ENCODE data around the gene ADGRE3.

ADGRE3 gene

DNA sequence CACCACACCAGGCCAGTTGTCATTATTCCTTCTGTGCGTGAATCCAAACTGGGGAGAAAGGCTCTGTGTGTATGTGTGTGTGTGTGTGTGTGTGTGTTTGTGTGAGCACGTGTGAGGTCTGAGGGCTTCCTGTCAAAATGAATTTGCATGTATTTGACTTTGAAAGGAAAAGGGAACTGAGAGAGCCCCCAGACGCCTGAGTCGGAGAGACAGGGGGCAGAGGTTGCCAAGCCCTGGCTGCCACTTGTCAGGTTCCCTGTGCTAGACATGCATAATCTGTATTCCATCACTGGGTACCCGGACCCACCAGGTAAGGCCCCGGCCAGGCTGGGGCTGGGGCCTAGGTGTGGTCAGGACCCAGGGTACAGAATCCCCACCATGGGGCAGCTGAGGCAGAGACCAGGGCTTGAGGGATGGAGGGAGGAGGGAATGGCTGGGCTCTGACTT, 91.7 kb downstream of the ADGRE3 start, which contains the start of gene CLEC17A:
CLEC17A (plus strand) TSS at position 191 of the 447 bp plus-strand sequence; CDS start at position 268, 77 bp downstream.
- Histone ChIP-seq H3K4me2 (ENCODE audit: low read length) (peak within 1 kb of the TSS; percentile 56), H3K36me3 (ENCODE audit: insufficient read depth, low read length) (peaks cover 4% of the 10 kb centered on the region), H3K4me3 (ENCODE audit: low read depth, low read length, poor library complexity, severe bottlenecking) (peak within 1 kb of the TSS; percentile 66), H3F3A (ENCODE audit: insufficient read depth, low read length) (no peaks in the 10 kb centered on the region), H3K9me3 (ENCODE audit: low read length) (no peaks in the 10 kb centered on the region), H3K9me2 (ENCODE audit: low read depth, low read length) (no peaks in the 10 kb centered on the region), H3K27ac (ENCODE audit: low read depth, low read length, poor library complexity, severe bottlenecking) (peak within 1 kb of the TSS; percentile 85), H4K20me1 (ENCODE audit: insufficient read depth, low read length) (no peaks in the 10 kb centered on the region), H3K79me2 (ENCODE audit: insufficient read depth, low read length) (peaks cover 8% of the 10 kb centered on the region; the same call in 1 of the 2 replicates), H3K9ac (ENCODE audit: low read length) (peak within 1 kb of the TSS; percentile 77), H2AFZ (ENCODE audit: low read length) (no peak within 1 kb of the TSS), H3K4me1 (ENCODE audit: insufficient read depth, low read length, severe bottlenecking) (peaks cover 21% of the 10 kb centered on the region), H3K27me3 (ENCODE audit: insufficient read depth, low read length) (no peaks in the 10 kb centered on the region)
- TF ChIP-seq, protein P1, sequence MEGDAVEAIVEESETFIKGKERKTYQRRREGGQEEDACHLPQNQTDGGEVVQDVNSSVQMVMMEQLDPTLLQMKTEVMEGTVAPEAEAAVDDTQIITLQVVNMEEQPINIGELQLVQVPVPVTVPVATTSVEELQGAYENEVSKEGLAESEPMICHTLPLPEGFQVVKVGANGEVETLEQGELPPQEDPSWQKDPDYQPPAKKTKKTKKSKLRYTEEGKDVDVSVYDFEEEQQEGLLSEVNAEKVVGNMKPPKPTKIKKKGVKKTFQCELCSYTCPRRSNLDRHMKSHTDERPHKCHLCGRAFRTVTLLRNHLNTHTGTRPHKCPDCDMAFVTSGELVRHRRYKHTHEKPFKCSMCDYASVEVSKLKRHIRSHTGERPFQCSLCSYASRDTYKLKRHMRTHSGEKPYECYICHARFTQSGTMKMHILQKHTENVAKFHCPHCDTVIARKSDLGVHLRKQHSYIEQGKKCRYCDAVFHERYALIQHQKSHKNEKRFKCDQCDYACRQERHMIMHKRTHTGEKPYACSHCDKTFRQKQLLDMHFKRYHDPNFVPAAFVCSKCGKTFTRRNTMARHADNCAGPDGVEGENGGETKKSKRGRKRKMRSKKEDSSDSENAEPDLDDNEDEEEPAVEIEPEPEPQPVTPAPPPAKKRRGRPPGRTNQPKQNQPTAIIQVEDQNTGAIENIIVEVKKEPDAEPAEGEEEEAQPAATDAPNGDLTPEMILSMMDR (IDR thresholded peaks at IDR 0.05; ENCODE audit: low read length), result no peak
- no peak for TF ChIP-seq EZH2 (IDR thresholded peaks at IDR 0.05; ENCODE audit: borderline replicate concordance, low read length)

DNA sequence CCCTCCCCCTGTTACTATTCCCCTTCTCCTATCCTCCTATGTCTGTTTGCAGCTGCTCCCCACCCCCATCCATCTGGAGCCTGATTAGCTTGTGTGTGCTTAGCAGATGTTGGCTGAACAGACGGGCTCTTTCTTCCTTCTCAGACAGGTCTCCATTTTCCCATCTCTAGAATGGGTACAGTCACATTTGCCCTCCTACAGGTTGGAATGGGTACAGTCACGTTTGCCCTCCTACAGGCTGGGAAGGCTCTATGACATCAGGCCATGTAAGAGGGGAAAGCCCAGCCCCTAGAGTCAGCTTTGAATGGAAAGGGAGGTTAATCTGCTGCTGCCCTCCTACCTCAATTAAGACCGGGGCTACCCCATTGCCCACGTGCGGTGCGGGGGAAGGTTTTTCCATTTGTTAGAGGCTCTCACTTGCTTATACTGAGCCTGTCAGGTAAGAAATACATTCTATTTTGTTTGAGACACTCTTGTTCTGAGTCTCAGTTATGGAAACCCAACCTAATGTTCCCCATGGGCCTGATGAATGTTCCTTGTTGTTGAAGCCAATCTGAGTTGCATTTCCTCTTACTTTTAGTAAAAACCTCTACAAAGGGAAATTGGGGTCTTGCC, 93.9 kb downstream of the ADGRE3 start:
- no peak overlapping the region for H3K4me2 ChIP-seq (ENCODE audit: low read length)
- H3K27me3 ChIP-seq (ENCODE audit: insufficient read depth, low read length), result no peaks in the 10 kb centered on the region
- H3K36me3 ChIP-seq (ENCODE audit: insufficient read depth, low read length), result no peaks in the 10 kb centered on the region; the same call in 1 of the 2 replicates
- TF ChIP-seq EZH2 (IDR thresholded peaks at IDR 0.05; ENCODE audit: borderline replicate concordance, low read length), result no peak
- TF ChIP-seq, protein P1 (IDR thresholded peaks at IDR 0.05; ENCODE audit: low read length), result peak; percentile 30; the same call in 1 of the 2 replicates
- no peaks in the 10 kb centered on the region for H3F3A ChIP-seq (ENCODE audit: insufficient read depth, low read length)
- no peaks in the 10 kb centered on the region for H3K9me3 ChIP-seq (ENCODE audit: low read length)
- no peaks in the 10 kb centered on the region for H4K20me1 ChIP-seq (ENCODE audit: insufficient read depth, low read length)
- H3K79me2 ChIP-seq (ENCODE audit: insufficient read depth, low read length), result peaks cover 8% of the 10 kb centered on the region; the same call in 1 of the 2 replicates
- no peak overlapping the region for H3K9ac ChIP-seq (ENCODE audit: low read length)
- peak overlapping the region; percentile 85 for H3K27ac ChIP-seq (ENCODE audit: low read depth, low read length, poor library complexity, severe bottlenecking)
- no peak overlapping the region; the same call in 1 of the 2 replicates for H2AFZ ChIP-seq (ENCODE audit: low read length)
- no peak overlapping the region for H3K4me3 ChIP-seq (ENCODE audit: low read depth, low read length, poor library complexity, severe bottlenecking)
- H3K9me2 ChIP-seq (ENCODE audit: low read depth, low read length), result no peaks in the 10 kb centered on the region
- H3K4me1 ChIP-seq (ENCODE audit: insufficient read depth, low read length, severe bottlenecking), result peaks cover 30% of the 10 kb centered on the region

GRCh38 chr19:14577885-14578427, 96.7 kb downstream of the ADGRE3 start:
- no peak for TF ChIP-seq EZH2 (IDR thresholded peaks at IDR 0.05; ENCODE audit: borderline replicate concordance, low read length)
- TF ChIP-seq, protein P1 (IDR thresholded peaks at IDR 0.05; ENCODE audit: low read length), result no peak
- H2AFZ ChIP-seq (ENCODE audit: low read length), result no peak overlapping the region
- H3K36me3 ChIP-seq (ENCODE audit: insufficient read depth, low read length), result no peaks in the 10 kb centered on the region
- H3K9me3 ChIP-seq (ENCODE audit: low read length), result no peaks in the 10 kb centered on the region
- peak overlapping the region; percentile 76 for H3K27ac ChIP-seq (ENCODE audit: low read depth, low read length, poor library complexity, severe bottlenecking)
- no peaks in the 10 kb centered on the region for H3F3A ChIP-seq (ENCODE audit: insufficient read depth, low read length)
- H3K9ac ChIP-seq (ENCODE audit: low read length), result no peak overlapping the region
- no peaks in the 10 kb centered on the region for H3K9me2 ChIP-seq (ENCODE audit: low read depth, low read length)
- H3K4me3 ChIP-seq (ENCODE audit: low read depth, low read length, poor library complexity, severe bottlenecking), result no peak overlapping the region
- no peaks in the 10 kb centered on the region for H3K27me3 ChIP-seq (ENCODE audit: insufficient read depth, low read length)
- no peak overlapping the region for H3K4me2 ChIP-seq (ENCODE audit: low read length)
- peaks cover 41% of the 10 kb centered on the region for H3K4me1 ChIP-seq (ENCODE audit: insufficient read depth, low read length, severe bottlenecking)
- no peaks in the 10 kb centered on the region for H4K20me1 ChIP-seq (ENCODE audit: insufficient read depth, low read length)
- H3K79me2 ChIP-seq (ENCODE audit: insufficient read depth, low read length), result no peaks in the 10 kb centered on the region

Data from OCI-LY1 (cell line).